GM10248 (cell line): ENCODE results near the gene MACROD1.

Experiments
- CTCF ChIA-PET: fragments of 300-600 bp; sonication (Branson Sonifier 250); formaldehyde crosslinking; extraction: SDS; loops from one replicate; lab custom pipeline; 2021; ENCODE audit warnings: antibody characterized with exemption; lab: Yijun Ruan, JAX
- POLR2A ChIA-PET: fragments of 350-650 bp; sonication (Branson Sonifier 250); formaldehyde crosslinking; extraction: SDS; loops from one replicate; lab custom pipeline; 2020; ENCODE audit warnings: antibody characterized with exemption; lab: Yijun Ruan, JAX
- DNase-seq: peaks from one replicate; pipeline ENCODE4 v3.0.0; 2012; ENCODE audit errors: extremely low spot score
- TF ChIP-seq, protein P1 (sequence below): IDR thresholded peaks from 2 replicates; pipeline ENCODE4 v1.5.1; 2012; ENCODE audit warnings: mild to moderate bottlenecking, low read depth; ENCODE audit errors: extremely low read depth, missing control alignments, control extremely low read depth

MACROD1 gene

DNA sequence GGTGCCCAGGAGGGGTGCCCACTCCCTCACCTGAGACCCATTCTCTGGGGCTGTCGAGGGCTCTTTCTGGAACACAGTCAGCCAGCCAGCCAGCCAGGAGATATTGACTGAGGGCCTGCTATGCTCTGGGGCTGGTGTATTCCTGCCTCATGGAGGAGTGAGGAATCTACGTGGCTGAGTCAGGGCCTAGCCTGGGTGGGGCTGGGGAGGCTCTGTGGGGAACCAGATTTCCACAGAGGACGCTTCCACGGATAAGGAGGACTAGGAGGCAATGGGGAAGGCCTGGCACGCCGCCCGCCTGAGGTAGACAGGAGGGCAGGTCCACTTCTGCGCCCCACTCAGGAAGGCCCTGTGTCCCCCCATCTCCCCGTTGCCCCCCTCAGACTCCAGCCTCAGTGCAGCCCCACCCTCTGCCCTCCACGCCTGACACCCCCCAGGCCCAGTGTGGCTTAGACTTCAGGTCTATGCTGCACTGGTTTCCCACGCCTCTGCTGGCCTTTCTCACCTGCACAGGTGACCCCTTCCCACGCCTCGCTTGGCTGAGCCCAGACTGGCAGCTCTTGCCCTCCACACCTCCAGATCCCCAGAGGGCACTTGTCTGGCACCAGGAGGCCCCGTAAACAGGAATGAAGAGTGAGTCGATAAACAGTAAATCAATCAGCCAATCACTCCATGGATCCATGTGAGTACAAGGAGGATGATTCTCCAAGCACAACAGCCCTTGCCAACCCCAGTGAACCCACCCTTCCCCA, 37.5 kb downstream of the MACROD1 start:
- DNase-seq = no peak
- TF ChIP-seq, protein P1, sequence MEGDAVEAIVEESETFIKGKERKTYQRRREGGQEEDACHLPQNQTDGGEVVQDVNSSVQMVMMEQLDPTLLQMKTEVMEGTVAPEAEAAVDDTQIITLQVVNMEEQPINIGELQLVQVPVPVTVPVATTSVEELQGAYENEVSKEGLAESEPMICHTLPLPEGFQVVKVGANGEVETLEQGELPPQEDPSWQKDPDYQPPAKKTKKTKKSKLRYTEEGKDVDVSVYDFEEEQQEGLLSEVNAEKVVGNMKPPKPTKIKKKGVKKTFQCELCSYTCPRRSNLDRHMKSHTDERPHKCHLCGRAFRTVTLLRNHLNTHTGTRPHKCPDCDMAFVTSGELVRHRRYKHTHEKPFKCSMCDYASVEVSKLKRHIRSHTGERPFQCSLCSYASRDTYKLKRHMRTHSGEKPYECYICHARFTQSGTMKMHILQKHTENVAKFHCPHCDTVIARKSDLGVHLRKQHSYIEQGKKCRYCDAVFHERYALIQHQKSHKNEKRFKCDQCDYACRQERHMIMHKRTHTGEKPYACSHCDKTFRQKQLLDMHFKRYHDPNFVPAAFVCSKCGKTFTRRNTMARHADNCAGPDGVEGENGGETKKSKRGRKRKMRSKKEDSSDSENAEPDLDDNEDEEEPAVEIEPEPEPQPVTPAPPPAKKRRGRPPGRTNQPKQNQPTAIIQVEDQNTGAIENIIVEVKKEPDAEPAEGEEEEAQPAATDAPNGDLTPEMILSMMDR = no peak
- ChIA-PET POLR2A (no interaction called here), CTCF (interaction anchor here (1.2 kb wide), 1 partner anchor 129 kb away, joined by 3 read pairs; no protein-coding TSS in a partner anchor)

- ChIA-PET CTCF (no interaction called here), POLR2A (no interaction called here)
- TF ChIP-seq, protein P1 = no peak
- DNase-seq = no peak
These were observed 38.4 kb downstream of the MACROD1 start for GRCh38 chr11:64127267-64128072.

DNA sequence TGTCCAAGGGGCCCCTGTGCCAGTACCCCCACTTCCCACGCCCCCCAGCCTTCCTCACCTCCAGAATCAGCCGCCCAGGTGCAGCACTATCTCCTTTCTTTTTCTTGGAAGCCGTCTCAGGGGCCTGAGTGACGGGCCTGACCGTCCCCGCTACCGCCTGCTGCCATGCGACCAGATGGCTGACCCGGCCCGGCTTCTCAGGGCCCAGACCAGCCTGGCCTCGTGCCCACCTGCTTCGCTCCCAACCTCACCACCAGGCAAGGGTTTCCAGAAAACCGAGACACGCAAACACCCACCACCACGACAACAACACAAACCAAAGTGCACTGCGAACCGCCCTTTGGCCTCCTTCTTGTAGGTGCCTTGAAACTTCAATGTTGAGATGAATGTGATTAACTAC, 39.1 kb downstream of the MACROD1 start:
- POLR2A ChIA-PET = no interaction called here
- no peak for DNase-seq
- CTCF ChIA-PET = no interaction called here
- TF ChIP-seq, protein P1 = no peak

DNA sequence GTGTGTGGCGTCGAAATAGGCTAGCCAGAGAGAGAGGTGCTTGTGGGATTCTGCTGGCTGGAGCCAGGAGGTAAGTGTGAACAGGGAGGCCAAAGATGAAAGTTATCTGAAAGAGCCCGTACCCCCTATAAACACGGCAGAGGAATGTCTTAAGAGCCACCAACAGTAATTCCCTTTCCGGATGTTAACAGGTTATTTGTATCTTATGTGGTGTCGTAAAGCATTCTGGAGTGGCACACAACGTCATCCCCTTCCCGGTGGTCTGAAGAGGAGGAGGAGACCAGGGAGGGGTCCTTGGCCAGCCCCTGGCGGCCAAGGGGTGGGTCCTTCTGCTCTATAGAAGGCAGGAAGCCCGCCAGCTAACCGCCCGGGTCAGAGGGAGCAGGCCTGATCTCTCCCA, 39.5 kb downstream of the MACROD1 start:
- ChIA-PET POLR2A (no interaction called here), CTCF (no interaction called here)
- no peak for DNase-seq
- TF ChIP-seq, protein P1 = no peak

GRCh38 chr11:64125676-64126075, 40.2 kb downstream of the MACROD1 start:
- ChIA-PET CTCF (no interaction called here), POLR2A (no interaction called here)
- TF ChIP-seq, protein P1 = no peak
- no peak for DNase-seq

DNA sequence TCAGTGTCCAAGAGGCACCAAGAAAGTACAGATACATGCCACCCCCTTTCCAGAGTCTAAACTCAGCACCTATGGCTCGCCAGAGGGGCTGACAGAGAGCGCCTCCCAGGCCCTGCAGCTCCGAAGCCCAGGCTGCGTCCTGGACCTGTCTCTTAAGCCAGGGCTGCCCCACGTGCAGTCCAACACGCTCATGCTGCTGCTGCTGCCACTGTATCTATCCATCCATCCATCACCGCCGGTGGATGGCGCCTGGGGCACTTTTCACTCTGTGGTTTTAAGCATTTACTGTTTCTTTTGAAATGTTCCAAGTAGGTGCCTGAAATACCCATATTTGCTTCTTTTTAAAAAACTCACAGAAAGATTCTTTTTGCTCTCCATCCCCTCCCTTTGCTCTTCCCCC, 41.8 kb downstream of the MACROD1 start:
- ChIA-PET CTCF (no interaction called here), POLR2A (no interaction called here)
- no peak for DNase-seq

More for the DNA sequence above, 41.8 kb downstream of the MACROD1 start:
- TF ChIP-seq, protein P1 = no peak
